Liver (tissue), 3 donors: Measurements from ENCODE around the gene CGB3.

Source experiments
- EGR1 ChIP-seq, 2 donors: IDR thresholded peaks; 2 replicates each; pipeline ENCODE4 v1.6.1; 2016 to 2018; ENCODE audit warnings: antibody characterized with exemption in 2 of 2, low read depth in 2 of 2
- GABPA ChIP-seq, 2 donors: IDR thresholded peaks in 1 of 2; conservative IDR thresholded peaks in 1 of 2; 2 replicates each; pipeline ENCODE4 v1.6.1; 2016; ENCODE audit warnings: antibody characterized with exemption in 2 of 2, mild to moderate bottlenecking in 1 of 2, moderate library complexity in 1 of 2
- JUND ChIP-seq, 2 donors: IDR thresholded peaks; 2 replicates each; pipeline ENCODE4 v1.6.1; 2016; ENCODE audit warnings: antibody characterized with exemption in 2 of 2
- TAF1 ChIP-seq: conservative IDR thresholded peaks from 2 replicates; pipeline ENCODE4 v1.6.1; 2016; ENCODE audit warnings: antibody characterized with exemption, mild to moderate bottlenecking
- YY1 ChIP-seq: IDR thresholded peaks from 2 replicates; pipeline ENCODE4 v1.6.1; 2016; ENCODE audit warnings: antibody characterized with exemption, mild to moderate bottlenecking
- TF ChIP-seq, protein P1 (sequence below): fragments of 150-350 bp; IDR thresholded peaks from 2 replicates; pipeline ENCODE4 v1.5.1; 2017; ENCODE audit warnings: improper control_type of control experiment, low read depth, low read length; ENCODE audit not compliant: missing input control
- TF ChIP-seq, protein P2 (sequence below): IDR thresholded peaks from 2 replicates; pipeline ENCODE4 v1.6.1; 2016; ENCODE audit warnings: antibody characterized with exemption
- TF ChIP-seq, protein P3 (sequence below): IDR thresholded peaks from 2 replicates; pipeline ENCODE4 v1.6.1; 2016; ENCODE audit warnings: antibody characterized with exemption, mild to moderate bottlenecking
- TF ChIP-seq, protein P4 (sequence below): IDR thresholded peaks from 2 replicates; pipeline ENCODE4 v1.6.1; 2016; ENCODE audit warnings: antibody characterized with exemption
- TF ChIP-seq, protein P5 (sequence below): IDR thresholded peaks from 2 replicates; pipeline ENCODE4 v1.6.1; 2016; ENCODE audit warnings: antibody characterized with exemption
- donor health status: healthy.
- donor health status: healthy.

DNA sequence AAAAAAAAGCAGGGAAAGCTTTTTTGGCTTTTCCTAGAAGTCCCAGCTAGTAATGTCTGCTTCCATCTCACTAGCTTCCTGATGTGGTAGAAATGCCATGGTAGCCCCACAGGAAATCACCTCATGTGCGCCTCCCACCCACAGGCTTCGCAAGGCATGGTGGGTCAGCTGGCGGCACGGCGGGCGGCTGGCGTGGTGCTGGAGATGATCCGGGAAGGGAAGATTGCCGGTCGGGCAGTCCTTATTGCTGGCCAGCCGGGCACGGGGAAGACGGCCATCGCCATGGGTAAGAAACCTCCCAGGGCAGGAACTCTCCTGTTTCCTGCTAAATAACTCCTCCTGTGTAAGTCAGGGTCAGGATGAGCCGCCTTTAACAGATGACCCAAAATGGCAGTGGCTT lies 20.0 kb downstream of the CGB3 start:
- TF ChIP-seq, protein P1, sequence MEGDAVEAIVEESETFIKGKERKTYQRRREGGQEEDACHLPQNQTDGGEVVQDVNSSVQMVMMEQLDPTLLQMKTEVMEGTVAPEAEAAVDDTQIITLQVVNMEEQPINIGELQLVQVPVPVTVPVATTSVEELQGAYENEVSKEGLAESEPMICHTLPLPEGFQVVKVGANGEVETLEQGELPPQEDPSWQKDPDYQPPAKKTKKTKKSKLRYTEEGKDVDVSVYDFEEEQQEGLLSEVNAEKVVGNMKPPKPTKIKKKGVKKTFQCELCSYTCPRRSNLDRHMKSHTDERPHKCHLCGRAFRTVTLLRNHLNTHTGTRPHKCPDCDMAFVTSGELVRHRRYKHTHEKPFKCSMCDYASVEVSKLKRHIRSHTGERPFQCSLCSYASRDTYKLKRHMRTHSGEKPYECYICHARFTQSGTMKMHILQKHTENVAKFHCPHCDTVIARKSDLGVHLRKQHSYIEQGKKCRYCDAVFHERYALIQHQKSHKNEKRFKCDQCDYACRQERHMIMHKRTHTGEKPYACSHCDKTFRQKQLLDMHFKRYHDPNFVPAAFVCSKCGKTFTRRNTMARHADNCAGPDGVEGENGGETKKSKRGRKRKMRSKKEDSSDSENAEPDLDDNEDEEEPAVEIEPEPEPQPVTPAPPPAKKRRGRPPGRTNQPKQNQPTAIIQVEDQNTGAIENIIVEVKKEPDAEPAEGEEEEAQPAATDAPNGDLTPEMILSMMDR, result no peak
- TF ChIP-seq, protein P2, sequence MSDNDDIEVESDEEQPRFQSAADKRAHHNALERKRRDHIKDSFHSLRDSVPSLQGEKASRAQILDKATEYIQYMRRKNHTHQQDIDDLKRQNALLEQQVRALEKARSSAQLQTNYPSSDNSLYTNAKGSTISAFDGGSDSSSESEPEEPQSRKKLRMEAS, result no peak
- TF ChIP-seq YY1 (no peak), EGR1 (IDR thresholded peaks at IDR 0.05; ENCODE audit: low read depth in 2 of 2) (no peak), JUND (IDR thresholded peaks at IDR 0.05) (no peak), GABPA (IDR thresholded peaks at IDR 0.05 in 1 of 2, conservative IDR thresholded peaks at IDR 0.05 in 1 of 2) (no peak), TAF1 (no peak)
- TF ChIP-seq, protein P3, sequence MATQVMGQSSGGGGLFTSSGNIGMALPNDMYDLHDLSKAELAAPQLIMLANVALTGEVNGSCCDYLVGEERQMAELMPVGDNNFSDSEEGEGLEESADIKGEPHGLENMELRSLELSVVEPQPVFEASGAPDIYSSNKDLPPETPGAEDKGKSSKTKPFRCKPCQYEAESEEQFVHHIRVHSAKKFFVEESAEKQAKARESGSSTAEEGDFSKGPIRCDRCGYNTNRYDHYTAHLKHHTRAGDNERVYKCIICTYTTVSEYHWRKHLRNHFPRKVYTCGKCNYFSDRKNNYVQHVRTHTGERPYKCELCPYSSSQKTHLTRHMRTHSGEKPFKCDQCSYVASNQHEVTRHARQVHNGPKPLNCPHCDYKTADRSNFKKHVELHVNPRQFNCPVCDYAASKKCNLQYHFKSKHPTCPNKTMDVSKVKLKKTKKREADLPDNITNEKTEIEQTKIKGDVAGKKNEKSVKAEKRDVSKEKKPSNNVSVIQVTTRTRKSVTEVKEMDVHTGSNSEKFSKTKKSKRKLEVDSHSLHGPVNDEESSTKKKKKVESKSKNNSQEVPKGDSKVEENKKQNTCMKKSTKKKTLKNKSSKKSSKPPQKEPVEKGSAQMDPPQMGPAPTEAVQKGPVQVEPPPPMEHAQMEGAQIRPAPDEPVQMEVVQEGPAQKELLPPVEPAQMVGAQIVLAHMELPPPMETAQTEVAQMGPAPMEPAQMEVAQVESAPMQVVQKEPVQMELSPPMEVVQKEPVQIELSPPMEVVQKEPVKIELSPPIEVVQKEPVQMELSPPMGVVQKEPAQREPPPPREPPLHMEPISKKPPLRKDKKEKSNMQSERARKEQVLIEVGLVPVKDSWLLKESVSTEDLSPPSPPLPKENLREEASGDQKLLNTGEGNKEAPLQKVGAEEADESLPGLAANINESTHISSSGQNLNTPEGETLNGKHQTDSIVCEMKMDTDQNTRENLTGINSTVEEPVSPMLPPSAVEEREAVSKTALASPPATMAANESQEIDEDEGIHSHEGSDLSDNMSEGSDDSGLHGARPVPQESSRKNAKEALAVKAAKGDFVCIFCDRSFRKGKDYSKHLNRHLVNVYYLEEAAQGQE, result no peak
- TF ChIP-seq, protein P4, sequence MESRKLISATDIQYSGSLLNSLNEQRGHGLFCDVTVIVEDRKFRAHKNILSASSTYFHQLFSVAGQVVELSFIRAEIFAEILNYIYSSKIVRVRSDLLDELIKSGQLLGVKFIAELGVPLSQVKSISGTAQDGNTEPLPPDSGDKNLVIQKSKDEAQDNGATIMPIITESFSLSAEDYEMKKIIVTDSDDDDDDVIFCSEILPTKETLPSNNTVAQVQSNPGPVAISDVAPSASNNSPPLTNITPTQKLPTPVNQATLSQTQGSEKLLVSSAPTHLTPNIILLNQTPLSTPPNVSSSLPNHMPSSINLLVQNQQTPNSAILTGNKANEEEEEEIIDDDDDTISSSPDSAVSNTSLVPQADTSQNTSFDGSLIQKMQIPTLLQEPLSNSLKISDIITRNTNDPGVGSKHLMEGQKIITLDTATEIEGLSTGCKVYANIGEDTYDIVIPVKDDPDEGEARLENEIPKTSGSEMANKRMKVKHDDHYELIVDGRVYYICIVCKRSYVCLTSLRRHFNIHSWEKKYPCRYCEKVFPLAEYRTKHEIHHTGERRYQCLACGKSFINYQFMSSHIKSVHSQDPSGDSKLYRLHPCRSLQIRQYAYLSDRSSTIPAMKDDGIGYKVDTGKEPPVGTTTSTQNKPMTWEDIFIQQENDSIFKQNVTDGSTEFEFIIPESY, result no peak
- TF ChIP-seq, protein P5, sequence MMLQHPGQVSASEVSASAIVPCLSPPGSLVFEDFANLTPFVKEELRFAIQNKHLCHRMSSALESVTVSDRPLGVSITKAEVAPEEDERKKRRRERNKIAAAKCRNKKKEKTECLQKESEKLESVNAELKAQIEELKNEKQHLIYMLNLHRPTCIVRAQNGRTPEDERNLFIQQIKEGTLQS, result no peak
